Measurements from ENCODE around the gene OSR1. TPM values are rescaled to one million over a fixed set of nuclear protein-coding genes. Genes with fewer than 3 reads are reported as not detected.

Gene OSR1
- total and polyA plus RNA-seq, 10 of the 15 experiments (the other 5 are each of a cell fraction or from before 2014, with no cell fraction given) = not detected

- TF ChIP-seq CEBPB (IDR thresholded peaks at IDR 0.05; ENCODE audit: borderline replicate concordance in 1 of 2, low read depth in 2 of 2, low read length in 2 of 2) (no peak), E2F8 (IDR thresholded peaks at IDR 0.05; ENCODE audit: low read depth, partially characterized antibody) (no peak)
These were observed 3.4 kb downstream of the OSR1 start (continued) for GRCh38 chr2:19355014-19355405.

- no peak overlapping the region for H3K4me3 ChIP-seq
- H3K9me3 ChIP-seq (replicated peaks; ENCODE audit: control insufficient read depth, insufficient read depth, low read length) = no peaks in the 10 kb centered on the region
- in situ Hi-C loops (cut with MboI) (loop anchor here (5.0 kb wide), 1 partner anchor 509 kb away; no protein-coding TSS in a partner anchor), intact Hi-C loops (cut with micrococcal nuclease; ENCODE audit: unreplicated experiment) (no loop called here)
- H3K9ac ChIP-seq (ENCODE audit: control insufficient read depth, insufficient read depth, low read length) = no peak overlapping the region
- RAD21 ChIA-PET (ENCODE audit: unreplicated experiment) = no interaction called here
- H2AFZ ChIP-seq (ENCODE audit: control insufficient read depth, low read depth, low read length) = no peak overlapping the region
- ATAC-seq (no peak), DNase-seq (ENCODE audit: low read depth, low spot score) (no peak), FAIRE-seq (no peak)
- WGBS (ENCODE audit: insufficient coverage, insufficient replicate concordance, low lambda C conversion rate, missing lambda C conversion rate) = 39% methylated on average over 9 of the region's 11 CpGs
- CTCF ChIA-PET = no interaction called here
- TF ChIP-seq E2F8 (IDR thresholded peaks at IDR 0.05; ENCODE audit: low read depth, partially characterized antibody) = no peak
- TF ChIP-seq ATF2 (IDR thresholded peaks at IDR 0.05; ENCODE audit: low read length) = no peak
- no peak for TF ChIP-seq BMI1 (IDR thresholded peaks at IDR 0.05; ENCODE audit: borderline replicate concordance)
- no peak for TF ChIP-seq HCFC1 (IDR thresholded peaks at IDR 0.05; ENCODE audit: low read length)
- H3K4me1 ChIP-seq (ENCODE audit: control insufficient read depth, insufficient read depth, low read length) = no peaks in the 10 kb centered on the region
- no TSS peak for BruUV-seq (replicated peaks)
- no peak overlapping the region for H3K4me2 ChIP-seq (ENCODE audit: control insufficient read depth, insufficient read depth)
- SMC1A ChIA-PET (ENCODE audit: uncharacterized antibody, unreplicated experiment) = no interaction called here
- no peaks in the 10 kb centered on the region for H3K79me2 ChIP-seq (ENCODE audit: control insufficient read depth, insufficient read depth, low read length)
- H3K27me3 ChIP-seq (replicated peaks in 1 of 2; ENCODE audit: control insufficient read depth in 2 of 2, insufficient read depth in 2 of 2, low read length in 1 of 2) = peaks cover 25 to 27% of the 10 kb centered on the region in 2 experiments
- POLR2A ChIA-PET = no interaction called here
- H3K36me3 ChIP-seq (ENCODE audit: control insufficient read depth in 2 of 2, insufficient read depth in 2 of 2, low read length in 1 of 2) = no peaks in the 10 kb centered on the region
- H3K27ac ChIP-seq (ENCODE audit: control insufficient read depth, insufficient read depth) = no peak overlapping the region
- no peaks in the 10 kb centered on the region for H4K20me1 ChIP-seq (ENCODE audit: control insufficient read depth, insufficient read depth)
These were observed 4.7 kb downstream of the OSR1 start for GRCh38 chr2:19353721-19354050.
